OCI-LY7 (cell line): ENCODE data around the gene TSR3.

ENCODE experiments used
- CTCF ChIP-seq: fragments of 200-600 bp; sonication (generic); conservative IDR thresholded peaks from 2 replicates; pipeline ENCODE4 v1.5.1; 2014; ENCODE audit warnings: mild to moderate bottlenecking, antibody characterized with exemption, low read length, moderate library complexity, mixed read lengths
- EZH2phosphoT487 ChIP-seq: fragments of 200-600 bp; sonication (generic); IDR thresholded peaks from 2 replicates; pipeline ENCODE4 v1.6.1; 2018; ENCODE audit warnings: low read depth, borderline replicate concordance, mild to moderate bottlenecking, mixed run types, antibody characterized with exemption, low read length, moderate library complexity, mixed read lengths

DNA sequence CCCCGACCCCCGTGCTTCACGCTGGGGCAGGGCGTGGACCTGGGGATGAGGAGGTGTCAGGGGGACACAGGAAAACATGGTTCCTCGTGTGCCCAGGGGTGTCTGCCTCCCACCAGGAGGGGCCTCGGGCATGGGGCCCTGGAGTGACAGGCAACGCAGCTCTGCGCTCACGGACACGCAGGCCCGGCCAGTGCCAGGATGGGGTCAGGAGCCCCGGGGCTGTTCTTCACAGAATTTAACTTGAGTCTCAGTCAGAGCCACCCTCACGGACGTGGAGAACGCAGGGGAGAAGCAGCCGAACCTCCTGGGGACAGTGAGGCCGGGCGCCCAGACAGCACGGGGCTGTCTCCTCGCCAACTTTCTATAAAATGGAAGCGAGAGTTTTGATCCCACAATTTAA lies 46.1 kb upstream of the TSR3 start:
- TF ChIP-seq CTCF (no peak), EZH2phosphoT487 (no peak)
